ENCODE data around the gene PARD6A.

Gene PARD6A

DNA sequence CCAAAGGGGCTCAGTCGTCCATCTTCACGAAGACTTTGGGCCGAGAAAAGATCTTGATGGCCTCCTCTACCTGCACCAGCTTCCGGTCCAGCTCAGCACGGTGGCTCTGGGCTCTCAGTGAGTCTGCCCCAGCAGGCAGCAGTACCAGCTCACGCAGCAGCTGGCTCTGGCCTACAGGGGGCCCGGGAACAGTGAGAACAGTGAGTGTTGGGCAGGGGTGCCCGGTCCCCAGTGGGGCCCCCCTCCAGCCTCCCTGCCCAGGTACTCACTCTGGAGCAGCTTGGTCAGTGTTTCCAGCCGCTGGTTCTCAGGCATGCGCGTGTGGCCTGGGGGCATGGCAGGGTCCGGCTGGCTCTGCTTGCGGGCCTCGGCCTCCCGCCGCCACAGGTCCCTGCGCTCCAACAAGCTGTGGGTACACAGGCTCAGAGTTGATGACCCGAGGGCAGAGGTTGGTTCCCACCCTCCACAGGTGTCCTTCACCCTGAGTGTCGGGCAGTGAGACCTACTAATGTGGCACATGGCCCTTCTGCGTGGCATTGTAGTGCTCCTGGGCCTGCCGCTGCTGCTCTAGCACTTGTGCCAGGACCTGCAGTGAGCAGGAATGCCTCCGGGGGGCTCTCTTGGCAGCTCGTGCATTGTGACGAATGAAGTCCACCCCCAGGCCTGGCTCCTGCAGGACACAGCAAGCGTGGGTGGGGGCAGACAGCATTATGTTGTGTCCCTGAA is 2.6 kb downstream of the PARD6A start:
- H3K36me3 ChIP-seq (ENCODE audit: insufficient read depth, low read length): no peaks in the 10 kb centered on the region
- H3K9ac ChIP-seq (ENCODE audit: insufficient read length): no peak overlapping the region
- no peak overlapping the region for H3K27ac ChIP-seq
- H3K4me3 ChIP-seq: no peak overlapping the region
- no peak for DNase-seq (ENCODE audit: low read depth, low spot score)
- H3K9me3 ChIP-seq (ENCODE audit: low read depth, low read length): no peaks in the 10 kb centered on the region
- TF ChIP-seq EZH2 (IDR thresholded peaks at IDR 0.05) (no peak), FOXP2 (optimal IDR thresholded peaks at IDR 0.05; ENCODE audit: control extremely low read depth, extremely low read length, insufficient read depth) (no peak), POLR2AphosphoS5 (IDR thresholded peaks at IDR 0.05; ENCODE audit: borderline replicate concordance, low read depth, low read length) (no peak)

GRCh38 chr16:67663877-67664222 is 3.1 kb downstream of the PARD6A start:
- Histone ChIP-seq H3K36me3 (ENCODE audit: insufficient read depth, low read length) (no peaks in the 10 kb centered on the region), H3K9me3 (ENCODE audit: low read depth, low read length) (no peaks in the 10 kb centered on the region), H3K9ac (ENCODE audit: insufficient read length) (no peak overlapping the region), H3K27ac (no peak overlapping the region), H3K4me3 (no peak overlapping the region)
- TF ChIP-seq FOXP2 (optimal IDR thresholded peaks at IDR 0.05; ENCODE audit: control extremely low read depth, extremely low read length, insufficient read depth) (no peak), POLR2AphosphoS5 (IDR thresholded peaks at IDR 0.05; ENCODE audit: borderline replicate concordance, low read depth, low read length) (no peak), EZH2 (IDR thresholded peaks at IDR 0.05) (no peak)
- DNase-seq (ENCODE audit: low read depth, low spot score): no peak

DNA sequence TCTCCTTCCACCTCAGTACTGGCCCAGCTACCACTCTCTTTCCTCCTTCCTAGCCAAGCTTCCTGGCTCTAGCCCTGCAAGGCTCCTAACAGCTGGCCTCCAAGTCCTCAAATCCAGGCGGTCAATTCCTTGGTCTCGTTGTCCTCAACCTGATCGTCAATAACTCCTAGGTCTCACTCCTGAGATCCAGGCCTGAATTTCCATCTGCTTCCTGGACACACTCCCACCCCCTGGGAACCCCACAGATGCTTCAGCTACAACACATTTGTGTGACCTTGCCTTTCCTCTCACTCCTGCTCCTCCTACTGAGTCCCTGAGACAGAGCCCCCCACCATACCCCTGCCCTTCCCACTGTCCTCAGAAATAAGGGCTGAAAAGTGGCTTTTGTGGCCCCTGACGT is 3.5 kb downstream of the PARD6A start:
- TF ChIP-seq POLR2AphosphoS5 (IDR thresholded peaks at IDR 0.05; ENCODE audit: borderline replicate concordance, low read depth, low read length): no peak
- no peak for TF ChIP-seq FOXP2 (optimal IDR thresholded peaks at IDR 0.05; ENCODE audit: control extremely low read depth, extremely low read length, insufficient read depth)
- no peak for TF ChIP-seq EZH2 (IDR thresholded peaks at IDR 0.05)
- DNase-seq (ENCODE audit: low read depth, low spot score): no peak
- Histone ChIP-seq H3K9me3 (ENCODE audit: low read depth, low read length) (no peaks in the 10 kb centered on the region), H3K9ac (ENCODE audit: insufficient read length) (no peak overlapping the region), H3K4me3 (no peak overlapping the region), H3K36me3 (ENCODE audit: insufficient read depth, low read length) (no peaks in the 10 kb centered on the region), H3K27ac (no peak overlapping the region)

GRCh38 chr16:67664871-67665270 is 4.1 kb downstream of the PARD6A start:
- Histone ChIP-seq H3K9me3 (ENCODE audit: low read depth, low read length) (no peaks in the 10 kb centered on the region), H3K4me3 (no peak overlapping the region), H3K27ac (no peak overlapping the region), H3K36me3 (ENCODE audit: insufficient read depth, low read length) (no peaks in the 10 kb centered on the region), H3K9ac (ENCODE audit: insufficient read length) (no peak overlapping the region)
- no peak for DNase-seq (ENCODE audit: low read depth, low spot score)
- TF ChIP-seq EZH2 (IDR thresholded peaks at IDR 0.05) (no peak), FOXP2 (optimal IDR thresholded peaks at IDR 0.05; ENCODE audit: control extremely low read depth, extremely low read length, insufficient read depth) (no peak), POLR2AphosphoS5 (IDR thresholded peaks at IDR 0.05; ENCODE audit: borderline replicate concordance, low read depth, low read length) (no peak)

DNA sequence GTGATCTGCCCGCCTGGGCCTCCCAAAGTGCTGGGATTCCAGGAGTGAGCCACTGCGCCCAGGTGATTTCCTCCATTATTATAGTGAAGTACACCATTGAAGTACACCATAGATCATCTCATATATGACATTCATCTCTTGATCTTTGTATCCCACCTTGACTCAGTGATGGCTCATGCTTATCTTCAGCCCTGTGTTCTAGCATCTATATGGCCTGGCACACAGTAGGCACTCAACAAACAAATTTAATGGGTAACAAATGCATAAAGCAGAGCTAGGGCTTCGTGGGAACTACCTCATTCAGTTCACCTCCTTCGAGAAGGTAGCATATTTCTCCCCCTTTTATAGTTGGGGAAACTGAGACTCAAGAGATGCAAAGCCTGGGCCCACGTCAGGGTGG is 4.8 kb downstream of the PARD6A start:
- Histone ChIP-seq H3K27ac (no peak overlapping the region), H3K9me3 (ENCODE audit: low read depth, low read length) (no peaks in the 10 kb centered on the region), H3K9ac (ENCODE audit: insufficient read length) (no peak overlapping the region), H3K36me3 (ENCODE audit: insufficient read depth, low read length) (no peaks in the 10 kb centered on the region), H3K4me3 (no peak overlapping the region)
- DNase-seq (ENCODE audit: low read depth, low spot score): no peak
- TF ChIP-seq FOXP2 (optimal IDR thresholded peaks at IDR 0.05; ENCODE audit: control extremely low read depth, extremely low read length, insufficient read depth): no peak
- no peak for TF ChIP-seq EZH2 (IDR thresholded peaks at IDR 0.05)
- TF ChIP-seq POLR2AphosphoS5 (IDR thresholded peaks at IDR 0.05; ENCODE audit: borderline replicate concordance, low read depth, low read length): no peak

DNA sequence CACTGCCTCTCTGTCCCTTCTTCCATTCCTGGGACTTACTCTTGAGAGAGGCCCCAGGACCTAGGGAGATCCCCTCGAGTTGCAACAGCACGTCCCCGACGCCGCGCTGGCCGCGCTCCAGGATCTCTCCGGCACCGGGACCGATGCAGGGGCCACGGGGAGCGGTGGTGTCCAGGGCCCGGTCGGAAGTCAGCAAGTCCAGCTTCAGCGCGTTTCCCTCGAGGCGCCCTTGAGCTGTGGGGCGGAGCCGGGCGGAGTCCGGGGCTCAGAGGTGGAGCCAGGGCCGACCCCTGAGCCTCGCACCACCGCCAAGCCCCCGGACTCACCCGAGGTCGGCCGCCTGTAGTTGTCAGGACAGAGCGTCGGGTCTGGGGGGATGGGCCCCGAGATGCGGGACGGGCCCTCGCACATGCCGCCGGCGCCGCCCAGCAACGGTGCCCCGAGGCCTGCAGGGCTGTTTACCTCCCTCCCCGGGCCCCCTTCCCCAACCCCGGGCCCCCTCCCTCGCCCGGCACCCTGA is 5.3 kb downstream of the PARD6A start:
- DNase-seq (ENCODE audit: low read depth, low spot score): no peak
- Histone ChIP-seq H3K9me3 (ENCODE audit: low read depth, low read length) (no peaks in the 10 kb centered on the region), H3K9ac (ENCODE audit: insufficient read length) (no peak overlapping the region), H3K36me3 (ENCODE audit: insufficient read depth, low read length) (no peaks in the 10 kb centered on the region), H3K27ac (no peak overlapping the region), H3K4me3 (no peak overlapping the region)
- TF ChIP-seq EZH2 (IDR thresholded peaks at IDR 0.05): no peak
- TF ChIP-seq POLR2AphosphoS5 (IDR thresholded peaks at IDR 0.05; ENCODE audit: borderline replicate concordance, low read depth, low read length): no peak
- no peak for TF ChIP-seq FOXP2 (optimal IDR thresholded peaks at IDR 0.05; ENCODE audit: control extremely low read depth, extremely low read length, insufficient read depth)

- Histone ChIP-seq H3K4me3 (no peak within 1 kb of the TSS), H3K9me3 (ENCODE audit: low read depth, low read length) (no peaks in the 10 kb centered on the region), H3K27ac (no peak within 1 kb of the TSS), H3K36me3 (ENCODE audit: insufficient read depth, low read length) (no peaks in the 10 kb centered on the region), H3K9ac (ENCODE audit: insufficient read length) (no peak within 1 kb of the TSS)
- no peak for TF ChIP-seq POLR2AphosphoS5 (IDR thresholded peaks at IDR 0.05; ENCODE audit: borderline replicate concordance, low read depth, low read length)
- no peak for TF ChIP-seq FOXP2 (optimal IDR thresholded peaks at IDR 0.05; ENCODE audit: control extremely low read depth, extremely low read length, insufficient read depth)
- no peak for TF ChIP-seq EZH2 (IDR thresholded peaks at IDR 0.05)
- no peak for DNase-seq (ENCODE audit: low read depth, low spot score)
Observed at GRCh38 chr16:67666559-67667452, 6.0 kb downstream of the PARD6A start, which contains the start of the genes C16orf86 and ENKD1. TSS of gene C16orf86 (plus strand) at chr16:67666814. CDS start at chr16:67666971, 157 bp downstream. TSS of gene ENKD1 (minus strand) at chr16:67666750. CDS start at chr16:67666442, 308 bp downstream.

GRCh38 chr16:67667453-67667816 is 6.7 kb downstream of the PARD6A start:
- no peak for DNase-seq (ENCODE audit: low read depth, low spot score)
- H3K4me3 ChIP-seq: no peak overlapping the region
- H3K36me3 ChIP-seq (ENCODE audit: insufficient read depth, low read length): no peaks in the 10 kb centered on the region
- no peak overlapping the region for H3K9ac ChIP-seq (ENCODE audit: insufficient read length)
- no peak overlapping the region for H3K27ac ChIP-seq
- H3K9me3 ChIP-seq (ENCODE audit: low read depth, low read length): no peaks in the 10 kb centered on the region
- TF ChIP-seq POLR2AphosphoS5 (IDR thresholded peaks at IDR 0.05; ENCODE audit: borderline replicate concordance, low read depth, low read length) (no peak), EZH2 (IDR thresholded peaks at IDR 0.05) (no peak), FOXP2 (optimal IDR thresholded peaks at IDR 0.05; ENCODE audit: control extremely low read depth, extremely low read length, insufficient read depth) (no peak)

Data from SK-N-MC (cell line).